ENCODE data around the gene GGA3.
"Not testable (repeated sequence)": the region's sequence is repeated elsewhere in the genome, so short reads cannot be mapped to it uniquely, and the experiment has no call there.

Gene GGA3, protein sequence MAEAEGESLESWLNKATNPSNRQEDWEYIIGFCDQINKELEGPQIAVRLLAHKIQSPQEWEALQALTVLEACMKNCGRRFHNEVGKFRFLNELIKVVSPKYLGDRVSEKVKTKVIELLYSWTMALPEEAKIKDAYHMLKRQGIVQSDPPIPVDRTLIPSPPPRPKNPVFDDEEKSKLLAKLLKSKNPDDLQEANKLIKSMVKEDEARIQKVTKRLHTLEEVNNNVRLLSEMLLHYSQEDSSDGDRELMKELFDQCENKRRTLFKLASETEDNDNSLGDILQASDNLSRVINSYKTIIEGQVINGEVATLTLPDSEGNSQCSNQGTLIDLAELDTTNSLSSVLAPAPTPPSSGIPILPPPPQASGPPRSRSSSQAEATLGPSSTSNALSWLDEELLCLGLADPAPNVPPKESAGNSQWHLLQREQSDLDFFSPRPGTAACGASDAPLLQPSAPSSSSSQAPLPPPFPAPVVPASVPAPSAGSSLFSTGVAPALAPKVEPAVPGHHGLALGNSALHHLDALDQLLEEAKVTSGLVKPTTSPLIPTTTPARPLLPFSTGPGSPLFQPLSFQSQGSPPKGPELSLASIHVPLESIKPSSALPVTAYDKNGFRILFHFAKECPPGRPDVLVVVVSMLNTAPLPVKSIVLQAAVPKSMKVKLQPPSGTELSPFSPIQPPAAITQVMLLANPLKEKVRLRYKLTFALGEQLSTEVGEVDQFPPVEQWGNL

DNA sequence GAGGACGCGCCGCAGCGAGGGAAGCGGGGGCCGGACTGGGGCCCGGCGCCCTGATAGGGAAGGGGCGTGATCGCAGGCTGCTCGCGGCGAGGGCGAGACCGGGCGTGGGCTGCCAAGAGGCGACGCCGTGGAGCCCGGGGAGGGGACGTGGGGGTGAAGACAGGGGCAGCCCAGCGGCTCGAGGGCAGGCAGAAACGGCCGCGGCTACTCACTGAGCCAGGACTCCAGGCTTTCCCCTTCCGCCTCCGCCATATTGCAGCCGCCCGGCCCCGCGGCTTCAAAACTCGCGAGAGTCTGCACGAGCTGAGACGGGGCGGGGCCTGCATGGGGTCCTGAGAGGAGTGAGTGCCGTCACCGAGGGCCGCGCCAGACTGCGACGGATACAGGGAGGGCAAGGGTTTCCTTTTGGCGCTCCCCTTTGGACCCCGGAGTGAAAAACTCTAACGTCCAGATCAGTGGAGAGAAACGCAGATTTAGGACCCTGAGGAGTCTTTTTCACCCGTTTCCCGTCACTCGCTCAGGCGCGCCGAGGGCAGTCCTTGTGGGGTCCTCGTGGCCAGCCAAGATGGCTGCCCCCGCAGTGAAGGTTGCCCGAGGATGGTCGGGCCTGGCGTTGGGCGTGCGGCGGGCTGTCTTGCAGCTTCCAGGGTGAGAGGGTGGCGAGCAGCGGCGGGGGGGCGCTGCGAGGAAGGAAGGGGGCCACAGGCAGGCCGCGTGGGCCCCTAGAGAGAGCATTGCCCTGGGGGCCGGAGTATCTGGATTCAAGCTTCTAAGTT is at the start of gene GGA3, which contains the start of gene MRPS7:
Gene GGA3 (minus strand): TSS at position 271 of the 776 bp plus-strand sequence. CDS start 19 bp downstream, at position 252.
Gene MRPS7 (plus strand): TSS at position 544 of the 776 bp plus-strand sequence. CDS start 22 bp downstream, at position 566.
- peak; percentile 94 to 98 for DNase-seq

DNA sequence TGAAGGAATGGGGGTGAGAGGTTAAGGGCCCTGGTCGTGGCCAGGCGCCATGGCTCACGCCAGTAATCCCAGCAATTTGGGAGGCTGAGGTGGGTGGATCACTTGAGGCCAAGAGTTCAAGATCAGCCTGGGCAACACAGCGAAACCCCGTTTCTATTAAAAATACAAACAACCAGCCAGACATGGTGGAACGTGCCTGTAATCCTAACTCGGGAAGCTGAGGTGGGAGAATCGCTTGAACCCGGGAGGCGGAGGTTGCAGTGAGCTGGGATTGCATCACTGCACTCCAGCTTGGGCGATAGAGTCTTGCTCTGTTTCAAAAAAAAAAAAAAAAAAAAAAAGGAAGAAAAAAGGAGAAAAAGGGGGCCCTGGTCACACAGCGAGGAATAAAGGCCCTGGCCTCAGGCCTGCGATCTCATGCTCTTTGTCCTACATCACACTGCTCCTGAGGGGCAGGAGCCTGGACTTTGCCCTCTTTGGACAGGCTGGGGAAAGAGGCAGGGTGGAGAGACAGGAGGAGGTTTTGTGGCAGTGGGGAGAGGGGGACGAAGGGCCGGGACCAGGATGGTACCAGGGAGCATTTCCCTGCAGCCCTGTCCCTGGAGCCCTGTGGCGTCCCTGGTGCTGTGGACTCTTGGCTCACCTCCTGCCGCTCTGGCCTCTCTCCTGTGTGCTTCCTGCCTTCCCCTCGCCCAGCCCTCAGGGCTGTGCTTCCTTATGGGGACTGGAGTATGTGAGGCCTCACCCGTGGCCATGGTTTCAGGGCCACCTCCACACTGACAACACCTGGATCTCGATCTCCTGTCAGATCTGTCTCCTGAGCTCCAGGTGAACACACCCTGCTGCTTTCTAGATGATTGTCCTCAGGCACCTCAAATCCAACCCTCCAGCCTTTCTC is 47.6 kb upstream of the GGA3 start:
- DNase-seq, result no peak

DNA sequence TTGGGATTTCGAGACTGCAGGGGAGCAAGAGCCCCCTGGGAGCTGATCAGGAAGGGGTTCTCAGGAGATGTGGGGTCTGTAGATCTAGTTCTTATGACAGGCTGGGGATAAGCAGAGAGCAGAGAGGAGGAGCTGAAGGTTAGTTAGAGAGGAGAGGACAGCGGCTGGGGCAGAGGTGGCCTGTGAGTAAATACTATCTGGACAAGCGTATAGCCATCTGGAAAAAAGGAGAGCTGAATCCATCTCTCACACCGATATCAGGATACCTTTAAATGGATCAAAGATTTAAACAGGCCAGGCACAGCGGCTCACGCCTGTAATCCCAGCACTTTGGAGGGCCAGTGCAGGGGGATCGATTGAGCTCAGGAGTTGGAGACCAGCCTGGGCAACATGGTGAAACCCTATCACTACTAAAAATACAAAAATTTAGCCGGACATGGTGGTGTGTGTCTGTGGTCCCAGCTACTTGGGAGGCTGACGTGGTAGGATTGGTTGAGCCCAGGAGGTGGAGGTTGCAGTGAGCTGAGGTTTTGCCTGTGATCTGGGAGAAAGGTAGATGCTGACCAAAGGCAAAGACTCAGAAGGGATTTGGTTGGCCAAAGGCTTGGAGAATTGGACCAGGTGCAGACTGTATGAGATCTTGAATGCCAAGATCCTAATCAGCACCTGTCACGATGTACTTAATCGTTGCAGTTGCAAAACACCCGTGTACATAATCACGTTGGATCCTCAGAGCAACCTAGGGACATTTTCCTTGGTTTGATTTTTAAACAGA is 46.7 kb upstream of the GGA3 start:
- DNase-seq, result no peak

DNA sequence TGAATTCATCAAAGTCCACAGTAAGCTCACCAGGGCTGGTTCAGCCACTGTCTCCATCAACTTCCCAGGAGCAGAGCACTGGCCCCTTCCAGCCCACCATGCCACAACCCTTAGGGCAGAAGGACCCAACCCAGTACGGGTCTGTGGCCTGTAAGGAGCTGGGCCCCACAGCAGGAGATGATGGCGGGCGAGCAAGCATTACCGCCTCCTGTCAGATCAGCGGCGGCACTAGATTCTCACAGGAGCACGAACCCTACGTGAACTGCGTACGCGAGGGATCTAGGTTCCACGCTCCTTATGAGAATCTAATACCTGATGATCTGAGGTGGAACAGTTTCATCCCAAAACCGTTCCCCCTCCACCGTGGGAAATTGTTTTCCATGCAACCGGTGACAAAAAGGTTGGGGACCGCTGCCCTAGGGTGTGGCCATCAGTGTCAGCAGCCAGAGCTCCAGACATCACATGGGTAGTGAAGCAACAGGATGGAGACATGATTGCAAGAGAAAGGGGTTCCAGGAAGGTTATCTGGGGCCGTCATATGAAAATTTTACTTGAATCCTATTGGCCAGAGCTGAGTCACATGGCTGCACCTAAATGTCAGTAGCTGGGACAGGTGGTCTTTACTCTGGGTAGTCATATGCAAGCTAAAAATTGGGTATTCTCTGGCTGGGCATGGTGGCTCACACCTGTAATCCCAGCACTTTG is 40.2 kb upstream of the GGA3 start:
- DNase-seq, result no peak

DNA sequence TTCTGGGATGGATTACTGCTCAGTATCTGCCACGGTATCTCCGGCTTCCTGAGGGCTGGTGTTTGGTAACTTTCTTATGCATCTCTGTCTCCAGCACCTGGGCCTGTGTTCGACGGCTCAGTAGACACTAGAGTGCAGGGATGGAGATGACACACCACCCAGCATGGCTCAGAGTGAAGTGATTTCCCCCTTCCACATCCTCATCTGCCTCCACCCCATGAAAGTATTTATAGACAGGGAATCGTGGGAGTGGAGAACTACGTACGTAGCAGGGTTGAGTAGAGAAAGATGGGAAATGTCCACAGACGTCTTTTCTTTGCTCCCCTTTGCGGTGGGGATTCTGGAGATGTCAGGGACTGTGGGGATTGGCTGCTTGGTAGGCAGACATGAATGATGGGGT is 39.6 kb upstream of the GGA3 start:
- no peak for DNase-seq

DNA sequence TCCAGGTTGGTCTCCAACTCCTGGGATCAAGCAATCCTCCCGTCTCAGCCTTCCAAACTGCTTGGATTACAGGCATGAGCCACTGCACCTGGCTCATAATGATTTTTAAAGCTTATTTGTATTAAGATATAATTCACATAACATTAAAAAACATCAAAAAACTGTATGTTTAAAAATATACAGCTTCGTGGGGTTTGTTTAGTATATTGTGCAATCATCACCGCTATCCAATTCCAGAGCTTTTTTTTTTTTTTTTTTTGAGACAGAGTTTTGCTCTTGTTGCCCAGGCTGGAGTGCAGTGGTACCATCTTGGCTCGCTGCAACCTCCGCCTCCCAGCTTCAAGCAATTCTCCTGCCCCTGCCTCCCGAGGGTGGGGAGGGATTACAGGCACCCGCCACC is 38.9 kb upstream of the GGA3 start:
- no peak for DNase-seq

DNA sequence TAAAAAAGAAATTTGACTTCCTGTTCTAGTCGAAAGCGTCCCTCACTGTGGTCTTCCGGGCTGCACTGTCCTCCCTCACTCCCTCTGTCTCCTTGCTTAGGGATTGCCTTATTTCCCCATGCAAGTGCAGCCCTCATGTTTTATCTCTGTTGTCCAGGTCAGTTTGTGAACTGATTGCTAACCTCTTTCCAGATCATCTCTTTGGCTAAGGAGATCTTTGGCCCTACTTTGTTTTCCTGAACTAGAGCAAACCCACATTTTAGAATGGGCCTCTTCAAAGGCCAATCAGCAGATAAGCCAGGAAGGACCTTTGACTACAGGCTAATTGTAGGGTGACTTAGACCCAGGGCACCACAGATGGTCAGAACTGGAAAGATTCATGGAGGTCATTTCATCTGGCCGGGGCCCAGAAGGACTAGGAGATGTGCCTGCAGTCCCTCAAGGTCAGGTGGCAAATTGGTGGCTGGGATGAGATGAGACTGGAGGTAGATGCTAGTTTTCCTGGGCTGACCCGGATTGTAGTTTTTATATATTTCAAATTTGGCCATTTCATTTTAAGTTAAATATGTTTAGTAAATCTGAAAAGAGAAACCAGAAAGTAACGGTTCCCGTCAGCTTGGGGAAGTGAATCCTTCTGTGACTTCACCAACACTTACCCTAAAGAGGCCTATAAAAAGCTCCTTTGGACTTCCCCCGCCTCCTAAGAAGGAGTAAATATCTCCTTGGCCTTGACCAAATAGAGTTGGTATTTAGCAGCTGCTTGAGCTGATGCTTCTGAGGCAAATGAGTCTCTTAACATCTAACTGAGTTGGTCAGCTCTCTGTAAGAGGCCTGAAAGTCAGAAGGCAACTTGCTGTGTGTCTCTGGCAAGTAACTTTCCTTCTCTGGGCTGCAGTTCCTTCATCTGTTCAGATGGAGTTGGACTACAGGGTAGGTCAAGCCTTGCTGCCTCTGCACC is 34.1 kb upstream of the GGA3 start:
- no peak for DNase-seq

DNA sequence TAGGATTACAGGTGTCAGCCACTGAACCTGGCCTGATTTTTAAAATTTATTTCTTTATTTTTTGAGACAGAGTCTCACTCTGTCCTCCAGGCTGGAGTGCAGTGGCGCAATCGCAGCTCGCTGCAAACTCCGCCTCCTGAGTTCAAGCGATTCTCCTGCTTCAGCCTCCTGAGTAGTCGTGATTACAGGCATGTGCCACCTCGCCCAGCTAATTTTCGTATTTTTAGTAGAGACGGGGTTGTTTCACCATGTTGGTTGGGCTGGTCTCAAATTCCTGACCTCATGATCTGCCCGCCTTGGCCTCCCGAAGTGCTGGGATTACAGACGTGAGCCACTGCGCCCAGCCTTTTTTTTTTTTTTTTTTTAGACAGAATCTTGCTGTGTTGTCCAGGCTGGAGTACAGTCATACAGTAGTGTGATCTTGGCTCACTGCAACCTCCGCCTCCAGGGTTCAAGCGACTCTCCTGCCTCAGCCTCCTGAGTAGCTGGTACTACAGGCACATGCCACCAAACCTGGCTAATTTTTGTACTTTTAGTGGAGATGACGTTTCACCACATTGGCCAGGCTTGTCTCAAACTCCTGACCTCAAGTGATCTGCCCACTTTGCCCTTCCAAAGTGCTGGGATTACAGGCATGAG is 31.5 kb upstream of the GGA3 start:
- DNase-seq, result not testable (repeated sequence)

DNA sequence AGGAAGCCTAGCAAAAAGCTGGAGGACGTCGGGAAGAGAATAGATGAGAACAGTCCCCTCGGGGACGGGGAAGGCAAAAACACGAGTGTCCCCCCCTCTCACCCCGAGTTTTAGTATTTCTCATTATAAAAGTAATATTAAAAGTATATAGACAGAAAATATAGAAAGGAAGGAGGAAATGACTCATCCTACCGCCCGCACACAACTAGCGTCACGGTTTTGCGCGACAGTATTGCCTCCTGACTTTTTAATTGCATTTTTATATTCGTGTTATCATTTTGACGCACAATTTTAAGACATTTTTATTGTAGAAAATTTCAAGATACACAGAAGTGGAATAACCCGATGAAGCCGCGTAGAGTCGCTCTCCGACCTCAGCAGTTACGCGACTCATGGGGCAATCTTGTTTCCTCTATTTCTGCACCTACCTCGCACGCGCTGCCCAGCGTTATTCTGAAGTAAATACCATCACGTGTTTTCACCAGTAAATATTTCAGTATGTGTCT is 28.5 kb upstream of the GGA3 start:
- DNase-seq, result peak; percentile 20 to 67

DNA sequence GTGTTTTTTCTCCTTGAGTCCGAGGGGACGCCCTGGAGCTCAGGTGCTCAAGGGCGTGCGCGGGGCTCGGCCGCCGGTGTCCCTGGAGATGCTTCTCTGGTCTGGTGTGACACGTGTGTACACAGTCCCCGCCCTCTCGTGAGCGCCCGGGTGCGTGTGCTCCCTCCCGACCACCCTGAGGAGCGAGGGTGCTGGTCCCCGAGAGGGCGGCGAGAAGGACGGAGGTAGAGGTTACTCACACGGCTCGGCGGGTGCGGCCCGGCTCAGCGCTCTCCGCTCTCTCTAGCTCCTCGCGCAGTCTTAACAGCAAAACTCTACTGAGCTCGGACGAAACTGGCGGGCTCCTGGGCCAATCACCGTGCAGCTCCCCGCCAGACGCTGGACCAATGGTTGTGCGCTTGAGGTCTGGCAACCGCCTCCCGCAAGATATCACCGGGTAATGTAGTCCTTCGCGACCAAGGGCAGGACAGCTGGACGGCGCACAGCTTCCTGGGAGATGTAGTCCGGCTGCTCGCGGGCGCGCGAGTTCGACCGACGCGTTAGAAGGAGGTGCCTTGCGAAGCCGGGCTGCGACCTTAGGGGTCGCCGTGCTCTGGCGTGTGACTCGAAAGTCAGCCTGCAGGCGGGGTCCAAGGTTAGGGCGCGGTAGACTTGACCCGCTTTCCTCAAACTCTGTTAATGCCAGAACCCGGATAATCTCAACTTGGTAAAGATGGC is 27.9 kb upstream of the GGA3 start, which contains the start of gene SLC25A19:
Gene SLC25A19 (minus strand): TSS at position 319 of the 717 bp plus-strand sequence. CDS start 2,669 bp downstream, outside the sequence.
- DNase-seq, result peak; percentile 99 to 100

DNA sequence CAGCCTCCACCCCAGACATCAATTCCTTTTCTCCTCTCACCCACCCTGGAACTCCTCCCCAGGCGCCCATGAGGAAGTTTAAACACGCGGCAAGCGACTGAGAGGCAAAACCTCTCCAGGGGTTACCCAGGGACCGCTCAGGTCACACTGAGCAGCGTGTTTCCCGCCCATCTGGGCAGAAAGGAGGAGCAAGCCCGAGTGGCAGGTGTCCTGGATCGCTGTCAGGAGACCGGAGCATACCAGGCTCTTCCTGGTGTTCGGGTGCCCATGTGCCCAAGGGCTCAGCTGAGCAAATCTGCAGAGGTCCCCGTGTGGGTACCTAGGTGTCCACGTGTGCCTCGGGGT is 27.3 kb upstream of the GGA3 start:
- DNase-seq, result peak; percentile 64 to 75

DNA sequence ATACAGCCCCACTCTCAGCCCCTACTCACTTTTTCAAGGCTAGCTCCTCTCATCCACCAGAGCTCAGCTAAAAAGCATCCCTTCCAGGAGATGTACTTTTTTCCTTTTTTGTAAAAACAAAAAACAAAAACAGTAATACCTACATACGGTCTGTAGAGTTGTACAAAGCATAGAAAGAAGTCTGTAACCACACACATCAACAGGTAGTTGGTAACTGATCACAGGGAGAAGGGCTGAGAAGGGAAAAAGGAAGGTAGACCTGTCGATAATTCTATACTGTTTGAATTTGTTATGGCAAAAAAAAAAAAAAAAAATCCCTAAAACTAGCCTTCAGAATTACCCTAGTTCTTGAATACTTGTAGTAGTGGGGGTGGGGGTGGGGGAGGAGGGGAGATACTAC is 27.0 kb upstream of the GGA3 start:
- DNase-seq, result no peak

DNA sequence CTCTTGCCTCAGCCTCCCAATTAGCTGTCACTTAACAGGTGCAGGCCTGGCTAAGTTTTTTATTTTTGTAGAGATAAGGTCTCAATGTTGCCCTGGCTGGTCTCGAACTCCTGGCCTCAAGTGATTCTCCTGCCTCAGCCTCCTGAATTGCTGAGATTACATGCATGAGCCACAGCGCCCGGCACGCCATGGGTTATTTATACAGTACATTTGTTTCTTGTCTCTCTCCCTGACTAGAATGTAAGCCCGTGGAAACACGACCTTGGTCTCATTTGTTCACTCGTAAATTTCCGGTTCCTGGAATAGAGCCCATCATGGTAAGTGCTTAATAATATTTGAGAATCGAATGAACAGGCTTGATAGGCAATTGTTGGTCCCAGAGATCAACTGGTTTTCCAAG is 25.8 kb upstream of the GGA3 start:
- DNase-seq, result no peak

DNA sequence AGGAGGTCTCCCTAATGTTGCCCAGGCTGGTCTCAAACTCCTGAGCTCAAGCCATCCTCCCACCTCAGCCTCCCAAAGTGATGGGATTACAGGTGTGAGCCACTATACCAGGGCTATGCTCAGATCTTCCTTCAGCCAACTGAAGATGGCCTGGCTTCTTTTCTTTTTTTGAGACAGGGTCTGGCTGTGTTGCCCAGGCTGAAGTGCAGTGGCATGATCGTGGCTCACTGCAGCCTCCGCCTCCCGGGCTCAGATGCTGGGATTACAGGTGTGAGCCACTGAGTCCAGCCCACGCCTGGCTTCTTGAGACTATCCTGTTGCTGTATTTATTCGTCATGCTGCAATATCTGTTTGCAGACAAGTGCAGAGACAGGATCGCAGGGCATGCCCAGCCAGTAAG is 23.7 kb upstream of the GGA3 start:
- DNase-seq, result no peak

DNA sequence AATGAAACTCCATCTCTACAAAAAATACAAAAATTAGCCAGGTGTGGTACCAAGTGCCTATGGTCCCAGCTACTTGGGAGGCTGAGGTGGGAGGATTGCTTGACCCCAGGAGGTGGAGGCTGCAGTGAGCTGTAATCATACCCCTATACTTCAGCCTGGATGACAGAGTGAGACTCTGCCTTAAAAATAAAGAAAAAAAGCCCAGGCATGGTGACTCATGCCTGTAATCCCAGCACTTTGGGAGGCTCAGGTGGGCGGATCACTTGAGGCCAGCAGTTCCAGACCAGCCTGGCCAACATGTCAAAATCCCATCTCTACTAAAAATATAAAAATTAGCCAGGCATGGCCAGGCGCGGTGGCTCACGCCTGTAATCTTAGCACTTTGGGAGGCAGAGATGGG is 18.8 kb upstream of the GGA3 start:
- not testable (repeated sequence) for DNase-seq

DNA sequence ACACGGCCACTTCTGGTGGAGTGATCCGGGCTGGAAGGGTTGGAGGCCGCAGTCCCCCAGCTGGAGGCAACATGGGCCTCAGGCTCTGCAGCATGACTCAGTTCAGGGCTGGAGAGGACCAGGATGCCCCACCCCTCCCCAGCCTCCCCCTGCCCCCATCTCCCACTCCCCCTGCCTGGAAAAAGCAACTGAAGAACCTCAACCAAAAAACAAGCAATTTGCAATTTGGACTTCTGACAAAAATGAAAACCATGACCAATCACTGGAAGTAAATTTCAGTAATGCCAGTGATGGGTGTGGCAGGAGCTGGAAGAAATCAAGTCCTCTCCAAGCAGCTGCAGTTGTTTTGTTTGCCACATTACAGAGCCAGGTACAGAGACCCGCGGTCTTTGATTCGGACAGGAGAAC is 16.3 kb upstream of the GGA3 start:
- DNase-seq, result no peak

DNA sequence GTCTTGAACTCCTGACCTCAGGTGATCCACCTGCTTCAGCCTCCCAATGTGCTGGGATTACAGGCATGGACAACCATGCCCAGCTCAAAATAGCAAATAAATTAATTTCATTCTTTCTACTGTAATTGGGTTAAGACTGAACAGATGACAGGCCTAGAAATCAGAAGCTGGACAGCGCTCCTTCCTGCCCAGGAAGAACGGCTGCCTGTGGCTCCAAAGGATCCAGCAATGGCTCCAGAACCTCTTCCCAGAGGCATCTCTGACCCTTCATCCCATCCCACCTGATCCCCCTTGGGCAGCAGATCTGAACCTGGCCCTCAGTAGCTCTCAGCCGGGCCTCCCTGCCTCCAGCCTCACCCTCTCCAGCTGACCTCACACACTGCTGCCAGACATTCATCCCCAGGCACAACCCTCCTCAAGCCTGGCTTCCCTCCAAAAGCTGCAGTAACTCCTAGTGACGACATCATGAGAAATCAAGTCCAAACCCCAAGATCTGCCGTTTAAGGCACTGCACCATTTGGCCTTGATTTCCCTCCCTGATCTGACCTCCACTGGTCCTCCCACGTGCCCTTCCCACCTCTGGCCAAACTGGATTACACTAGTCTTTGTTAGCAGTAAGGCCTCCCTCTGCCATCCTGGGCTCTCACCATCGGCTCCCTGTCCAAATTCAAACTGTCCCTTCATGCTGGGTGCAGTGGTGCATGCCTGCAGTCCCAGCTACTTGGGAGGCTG is 12.7 kb upstream of the GGA3 start:
- DNase-seq, result no peak

DNA sequence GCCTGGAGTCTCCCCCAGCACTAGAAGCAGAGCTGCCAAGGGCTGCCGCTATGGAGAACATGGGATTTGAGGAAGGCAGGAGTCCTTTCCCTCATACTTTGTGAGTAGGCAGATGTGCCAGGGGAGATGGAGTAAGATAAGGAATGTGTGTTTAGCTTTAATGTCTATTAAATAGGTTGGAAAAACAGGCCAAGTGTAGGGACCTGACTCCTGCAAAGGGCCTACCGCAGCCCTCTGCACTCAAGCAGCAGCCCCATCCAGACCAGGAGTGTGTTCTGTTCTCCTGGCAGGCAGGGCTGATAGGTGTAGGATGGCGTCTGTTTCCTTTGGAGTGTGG is 11.4 kb upstream of the GGA3 start:
- no peak for DNase-seq
